CD4-positive, alpha-beta T cell treated with Interleukin-15 for 4 hours (primary cell): ENCODE measurements around the gene RAE1.

Source experiments
- DNase-seq: peaks from one replicate; pipeline ENCODE4 v3.0.0-alpha.2; 2020; ENCODE audit warnings: low spot score

RAE1 gene, protein sequence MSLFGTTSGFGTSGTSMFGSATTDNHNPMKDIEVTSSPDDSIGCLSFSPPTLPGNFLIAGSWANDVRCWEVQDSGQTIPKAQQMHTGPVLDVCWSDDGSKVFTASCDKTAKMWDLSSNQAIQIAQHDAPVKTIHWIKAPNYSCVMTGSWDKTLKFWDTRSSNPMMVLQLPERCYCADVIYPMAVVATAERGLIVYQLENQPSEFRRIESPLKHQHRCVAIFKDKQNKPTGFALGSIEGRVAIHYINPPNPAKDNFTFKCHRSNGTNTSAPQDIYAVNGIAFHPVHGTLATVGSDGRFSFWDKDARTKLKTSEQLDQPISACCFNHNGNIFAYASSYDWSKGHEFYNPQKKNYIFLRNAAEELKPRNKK

DNA sequence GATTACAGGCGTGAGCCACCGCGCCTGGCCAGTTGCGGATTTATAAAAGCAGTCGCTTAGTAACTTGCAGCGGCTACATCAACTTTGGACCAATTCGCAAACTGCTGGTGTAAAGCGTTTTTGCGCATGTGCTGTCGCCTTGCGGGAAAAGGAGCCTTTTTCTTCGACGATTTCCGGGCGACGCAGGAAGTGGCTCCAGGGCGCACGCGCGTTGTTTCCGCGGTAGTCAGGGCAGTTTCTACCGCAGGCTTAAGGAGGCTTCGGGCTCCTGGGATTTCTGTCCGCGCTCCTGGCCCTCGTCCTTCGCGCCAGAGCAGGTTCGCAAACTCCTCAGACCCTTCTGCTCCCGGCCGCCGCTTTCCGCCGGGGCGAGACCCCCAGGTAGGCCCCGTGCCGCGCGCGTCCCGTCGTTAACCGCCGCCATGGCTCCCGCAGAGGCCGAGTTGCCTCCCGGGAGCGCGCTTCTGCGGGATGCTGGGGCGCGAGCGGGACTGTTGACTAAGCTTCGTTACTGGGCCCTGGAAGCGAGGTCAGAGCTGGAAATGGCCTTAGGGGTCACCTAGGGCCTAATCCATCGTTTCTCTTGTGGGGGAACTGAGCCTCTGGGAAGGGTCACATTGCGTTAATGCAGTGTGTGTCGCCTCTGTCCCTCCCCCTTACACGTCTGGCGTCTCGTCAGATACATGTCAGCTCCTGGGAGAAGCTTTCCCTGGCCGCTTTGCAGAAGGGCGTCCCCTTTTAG lies at the start of gene RAE1:
TSS of gene RAE1 (plus strand) at position 214 of the 742 bp plus-strand sequence. CDS start 2,784 bp downstream, outside the sequence.
- peak; percentile 89 for DNase-seq

DNA sequence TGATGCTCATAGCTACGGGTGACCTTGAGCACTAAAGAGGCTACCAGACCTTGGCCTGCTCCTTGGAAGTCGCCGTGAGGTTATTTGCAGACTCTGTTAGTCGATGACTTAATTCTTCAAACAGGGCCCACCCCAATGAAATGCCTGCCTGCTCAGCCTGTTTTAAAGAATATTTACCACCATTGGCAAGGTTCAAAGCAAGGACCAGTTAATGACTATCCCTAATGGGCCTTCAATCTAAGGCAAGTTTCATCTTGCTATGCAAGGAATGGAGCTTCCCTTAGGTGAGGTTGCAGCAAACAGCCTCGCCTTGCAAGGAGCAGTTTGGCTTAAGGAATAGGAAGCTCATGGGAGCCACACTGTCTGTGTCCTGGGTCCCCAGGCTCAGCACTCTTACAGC lies 44.3 kb upstream of the RAE1 start:
- no peak for DNase-seq

DNA sequence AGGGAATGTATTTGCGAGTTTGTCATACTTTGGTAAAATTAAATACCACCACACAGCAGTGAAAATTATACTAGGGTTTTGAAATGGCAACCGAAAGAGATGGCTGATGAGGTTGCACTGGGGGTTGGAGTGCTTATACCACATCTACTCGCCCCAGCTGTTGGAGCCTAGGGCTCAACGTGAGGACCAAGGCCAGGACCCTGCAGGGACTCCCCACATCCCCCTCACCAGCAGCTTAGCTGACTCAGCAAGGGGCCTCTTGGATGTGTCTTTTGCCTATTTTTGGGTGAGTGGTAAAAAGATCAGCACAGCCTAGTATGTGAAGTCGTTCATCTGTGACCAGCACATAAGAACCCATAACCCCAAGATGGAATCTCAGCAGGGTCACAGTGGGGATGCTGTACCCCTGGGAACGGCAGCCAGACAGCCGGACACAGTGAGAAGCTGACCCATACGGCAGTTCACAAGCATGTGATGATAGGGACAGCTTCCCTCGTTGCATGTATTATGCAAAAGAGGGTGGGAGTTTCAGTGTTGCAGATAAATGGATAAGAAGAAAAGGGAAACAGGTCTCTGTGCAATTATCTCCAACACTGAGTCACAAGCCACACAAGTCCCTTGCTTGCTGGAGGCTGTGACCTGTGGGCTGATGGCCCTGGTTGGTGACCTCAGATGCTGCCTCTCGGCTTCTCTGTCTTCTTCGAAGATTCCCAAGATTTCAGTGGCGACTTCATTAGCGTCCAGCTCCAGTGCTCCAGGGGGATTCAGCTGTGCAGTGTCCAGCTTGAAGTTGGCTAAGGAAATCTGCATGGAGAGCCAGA lies 42.4 kb upstream of the RAE1 start:
- DNase-seq: no peak

DNA sequence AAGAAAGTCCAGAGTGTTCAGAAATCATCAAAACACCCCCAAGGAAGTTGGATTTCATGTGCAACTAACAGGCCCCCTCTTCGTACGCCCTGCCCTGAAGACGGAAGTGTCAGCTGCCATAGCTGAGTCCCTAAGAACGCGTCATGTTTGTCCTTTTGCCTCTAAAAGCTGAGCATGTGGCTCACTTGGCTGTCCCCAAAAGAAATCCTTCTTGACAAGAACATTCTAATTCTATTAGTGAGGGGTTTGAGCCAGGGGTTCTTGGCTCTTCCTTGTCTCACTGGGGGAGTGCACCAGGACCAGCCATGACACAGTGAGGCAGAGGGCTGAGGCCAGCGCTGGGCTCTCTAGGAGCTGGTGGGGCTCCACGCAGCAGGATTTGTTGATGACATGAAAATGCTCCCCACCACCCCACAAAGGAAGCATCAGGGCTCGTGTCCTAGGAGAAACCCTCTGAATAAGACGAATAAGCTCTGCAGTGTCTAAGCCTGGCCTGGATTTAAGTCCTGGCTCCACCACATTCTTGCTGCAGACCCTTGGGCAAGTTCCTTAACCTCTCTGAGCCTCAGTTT lies 41.4 kb upstream of the RAE1 start:
- DNase-seq: no peak

DNA sequence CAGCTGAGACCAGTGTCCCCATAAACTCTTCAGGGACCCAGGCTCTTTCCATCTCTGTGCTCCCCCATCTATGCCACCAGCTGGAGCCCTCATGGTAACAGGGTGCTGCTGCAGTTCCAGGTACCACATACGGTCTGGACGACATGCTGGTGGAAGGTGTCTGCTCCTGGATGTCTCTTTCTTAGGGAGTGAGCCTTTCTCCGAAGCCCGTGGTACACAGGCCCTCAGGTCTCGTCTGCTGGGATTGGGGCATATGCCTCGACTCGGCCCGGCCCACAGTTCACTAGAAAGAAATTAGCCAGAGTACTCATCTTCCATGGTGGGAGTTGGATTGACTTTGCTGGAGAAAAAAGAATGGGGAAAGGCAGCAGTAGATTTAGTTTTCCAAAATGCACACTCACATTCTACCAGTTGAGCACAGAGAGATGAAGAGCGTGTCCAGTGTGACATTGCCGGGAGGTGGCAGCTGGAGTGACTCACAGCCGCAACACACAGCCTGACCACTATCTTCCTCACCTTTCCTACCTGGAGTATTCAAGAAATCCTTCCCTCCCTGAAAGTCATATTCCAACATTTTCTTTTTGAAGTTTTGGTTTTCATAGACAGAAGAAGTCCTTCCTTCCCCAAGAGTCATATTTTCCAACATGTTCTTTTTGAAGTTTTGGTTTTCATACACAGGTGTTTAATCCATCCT lies 40.1 kb upstream of the RAE1 start:
- DNase-seq: no peak

DNA sequence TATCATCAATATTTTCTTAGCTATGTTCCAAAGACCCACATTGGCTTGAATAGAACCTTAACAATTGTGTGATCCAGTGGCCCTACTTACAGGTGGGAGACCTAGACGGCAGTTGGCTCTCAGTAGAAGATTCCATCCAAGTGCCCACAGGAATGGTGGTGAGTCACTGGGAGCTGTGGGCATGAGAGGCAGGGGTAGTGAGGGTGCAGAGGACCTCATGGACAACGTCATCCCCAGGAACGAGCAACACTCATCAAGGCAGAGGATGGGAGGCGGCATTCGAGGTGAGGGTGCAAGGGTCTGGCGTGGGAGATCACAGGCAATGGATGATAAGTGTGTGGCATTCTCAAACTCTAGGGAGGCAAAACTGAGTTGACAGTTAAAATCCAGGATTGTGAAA lies 38.9 kb upstream of the RAE1 start:
- no peak for DNase-seq

DNA sequence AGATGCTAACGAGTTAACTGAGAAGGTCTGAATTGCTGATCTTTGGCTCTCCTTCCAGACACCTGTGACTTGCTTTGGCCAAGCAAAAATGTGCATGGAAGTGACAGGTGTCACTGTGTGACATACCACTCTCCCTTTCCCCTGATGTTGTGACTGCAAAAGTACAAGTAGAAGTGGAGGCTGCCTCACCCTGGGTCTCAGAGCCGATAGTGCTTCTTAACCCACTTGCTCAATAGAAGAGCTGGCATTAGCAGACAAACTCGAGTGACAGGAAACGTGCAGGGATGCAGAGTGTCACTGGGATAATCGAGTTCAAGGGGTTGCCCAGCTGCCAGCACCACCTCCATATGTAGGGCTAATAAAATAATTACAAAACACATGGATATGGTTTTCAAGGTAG lies 37.8 kb upstream of the RAE1 start:
- no peak for DNase-seq

DNA sequence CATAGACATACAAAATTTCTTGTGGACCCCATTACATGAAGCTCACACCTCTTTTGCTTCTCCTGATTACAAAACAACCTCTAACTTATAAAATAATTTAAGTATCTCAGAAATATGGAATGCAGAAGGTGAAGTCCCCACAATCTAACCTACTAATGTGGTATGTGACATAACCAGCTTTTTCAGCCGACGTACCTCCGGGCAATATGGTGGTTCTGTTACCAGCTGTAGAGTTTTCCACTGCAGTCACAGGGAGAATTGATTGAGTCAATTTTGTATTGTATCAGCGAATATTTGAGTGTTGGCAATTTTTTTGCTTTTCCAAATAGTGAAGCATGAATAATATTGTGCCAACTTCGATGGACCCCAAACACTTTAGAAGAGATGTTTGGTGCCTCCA lies 37.1 kb upstream of the RAE1 start:
- no peak for DNase-seq

DNA sequence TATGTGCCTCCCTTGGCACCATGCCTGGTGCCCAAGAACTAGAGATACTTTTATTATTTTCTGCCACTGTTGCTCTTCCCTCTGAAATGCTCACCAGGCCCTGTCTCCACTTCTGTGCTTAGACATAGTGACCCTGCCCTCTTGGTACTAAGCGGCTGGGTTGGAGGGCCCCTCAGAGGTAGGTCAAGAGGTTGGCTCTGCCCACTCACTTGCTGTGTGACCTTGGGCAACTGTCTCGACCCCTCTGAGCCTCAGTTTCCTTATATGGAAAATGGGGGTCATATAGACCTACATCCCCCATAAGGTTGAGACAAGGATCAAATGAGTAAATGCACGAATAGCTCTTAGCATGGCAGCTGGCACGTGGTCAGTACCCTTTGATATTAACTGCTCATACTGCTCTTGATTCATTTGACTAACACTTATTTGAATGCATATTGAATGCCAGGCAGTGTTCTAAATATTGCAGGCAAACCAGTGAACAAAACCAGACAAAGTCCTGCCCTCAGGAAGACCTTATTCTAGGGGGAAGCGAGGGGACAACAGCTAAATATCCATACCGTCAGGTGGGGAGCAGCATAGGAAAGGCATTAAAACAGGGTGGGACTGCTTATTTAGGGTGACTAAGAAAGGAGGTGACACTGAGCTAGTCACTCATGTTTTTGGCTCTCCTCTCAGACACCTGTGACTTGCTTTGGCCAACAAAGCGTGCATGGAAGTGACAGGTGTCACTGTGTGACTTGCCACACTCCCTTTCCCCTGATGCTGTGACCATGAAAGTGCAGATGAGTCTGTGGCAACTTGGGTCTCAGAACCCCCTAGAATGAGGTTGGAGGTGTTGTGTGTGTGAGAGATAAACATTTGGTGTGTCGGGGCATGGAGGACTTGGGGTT lies 35.7 kb upstream of the RAE1 start:
- no peak for DNase-seq

DNA sequence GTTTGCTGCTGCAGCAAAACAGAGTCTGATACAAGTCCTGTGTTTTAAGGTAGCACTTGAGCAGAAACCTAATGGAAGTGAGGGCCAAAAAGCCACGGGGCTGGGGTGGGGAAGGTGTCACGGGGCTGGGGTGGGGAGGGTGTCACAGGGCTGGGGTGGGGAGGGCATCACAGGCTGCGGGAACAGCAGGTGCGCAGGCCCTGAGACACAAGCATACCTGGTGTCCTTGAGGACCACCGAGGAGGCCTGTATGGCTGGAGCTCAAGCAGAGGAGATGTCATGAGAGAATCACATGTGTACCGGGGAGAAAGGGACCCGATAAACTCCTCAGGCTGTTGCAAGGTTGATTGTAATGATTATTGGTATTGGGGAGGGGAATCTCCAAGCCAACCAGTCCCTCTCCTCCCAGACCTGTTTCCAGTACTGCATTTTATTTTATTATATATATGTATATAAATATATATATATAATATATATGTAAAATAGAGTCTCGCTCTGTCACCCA lies 35.0 kb upstream of the RAE1 start:
- DNase-seq: no peak

DNA sequence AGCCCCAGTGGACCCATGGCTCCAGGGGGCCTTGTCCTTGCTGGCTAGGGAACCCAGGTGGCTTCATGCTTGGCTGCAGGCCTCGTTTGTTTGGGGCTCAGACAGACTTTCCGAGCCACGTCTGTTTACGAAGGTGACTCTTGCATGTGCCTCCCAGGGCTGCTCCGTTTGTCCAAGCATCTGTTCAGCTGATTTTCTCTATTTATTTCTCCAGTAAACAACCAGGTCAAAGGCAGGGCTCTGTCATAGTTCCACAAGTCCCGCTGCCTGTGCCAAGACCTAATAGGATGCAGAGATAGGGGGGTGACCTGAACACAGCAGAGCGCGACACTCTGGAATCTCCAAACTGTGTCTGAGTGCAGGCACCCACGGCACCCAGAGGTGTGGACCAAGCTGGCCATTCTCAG lies 34.3 kb upstream of the RAE1 start:
- DNase-seq: no peak

DNA sequence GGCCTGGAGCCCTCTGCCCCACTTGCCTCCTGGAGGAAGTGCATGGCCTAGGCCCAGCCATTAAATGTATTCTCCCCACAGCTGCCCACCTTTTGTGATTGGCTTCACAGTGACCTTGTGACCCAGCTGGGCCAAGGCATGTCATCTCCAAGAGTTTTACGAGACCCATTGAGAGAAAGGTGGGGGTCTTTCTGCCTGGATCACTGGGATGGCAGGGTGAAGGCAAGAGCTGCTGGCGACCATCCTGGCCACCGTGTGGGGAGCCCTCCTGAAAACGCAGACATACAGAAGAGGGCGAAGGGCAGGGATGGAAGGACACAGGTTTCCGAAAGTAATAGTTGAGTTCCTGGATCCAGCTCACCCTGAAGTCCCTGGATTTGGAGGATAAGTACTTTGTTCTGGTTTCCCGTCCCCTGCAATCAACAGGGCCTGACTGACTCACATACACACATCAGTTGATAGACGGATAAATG lies 33.7 kb upstream of the RAE1 start:
- DNase-seq: no peak

DNA sequence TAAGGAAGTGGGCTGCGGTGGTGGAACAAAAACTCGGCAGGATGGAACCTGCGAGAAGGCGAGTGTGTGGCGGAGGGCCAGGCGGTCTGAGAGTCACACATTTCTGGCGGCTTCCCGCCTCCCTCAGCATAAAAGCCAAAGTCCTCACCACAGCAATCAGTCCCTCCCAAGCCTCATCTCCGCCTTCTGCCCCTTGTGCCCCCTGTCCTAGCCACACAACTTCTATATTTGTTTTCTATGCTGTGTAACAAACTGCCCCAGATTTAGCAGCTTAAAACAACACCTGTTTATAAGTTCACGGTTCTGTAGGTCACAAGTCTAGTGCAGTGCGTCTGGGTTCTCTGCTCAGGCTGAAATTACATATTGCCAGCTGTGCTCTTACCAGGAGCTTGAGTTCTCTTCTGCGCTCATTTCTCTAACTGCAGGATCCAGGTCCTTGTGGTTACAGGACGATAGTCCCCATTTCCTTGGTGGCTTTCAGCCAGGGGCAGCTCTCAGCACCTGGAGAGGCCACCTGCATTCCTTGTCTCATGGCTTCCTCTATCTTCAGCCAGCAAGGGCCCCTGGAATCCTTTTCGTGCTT lies 33.2 kb upstream of the RAE1 start:
- no peak for DNase-seq

DNA sequence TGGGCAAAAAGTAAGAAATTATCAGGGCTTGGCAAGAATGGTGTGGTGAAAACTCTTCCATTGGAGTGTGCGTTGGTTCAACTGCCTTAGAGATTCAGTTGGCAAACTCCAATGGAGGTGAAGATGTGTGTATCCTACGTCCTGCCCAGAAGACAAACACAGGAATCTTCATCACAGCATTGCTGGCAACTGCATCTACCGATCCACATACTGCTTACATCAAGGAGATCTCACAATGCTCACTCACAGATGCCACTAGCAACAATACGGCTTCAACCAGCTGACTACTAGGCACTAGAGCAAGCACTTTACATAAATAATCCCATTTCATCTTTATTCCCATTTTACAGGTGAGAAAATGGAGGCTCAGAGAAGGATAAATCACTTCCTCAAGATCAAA lies 31.5 kb upstream of the RAE1 start:
- DNase-seq: no peak

DNA sequence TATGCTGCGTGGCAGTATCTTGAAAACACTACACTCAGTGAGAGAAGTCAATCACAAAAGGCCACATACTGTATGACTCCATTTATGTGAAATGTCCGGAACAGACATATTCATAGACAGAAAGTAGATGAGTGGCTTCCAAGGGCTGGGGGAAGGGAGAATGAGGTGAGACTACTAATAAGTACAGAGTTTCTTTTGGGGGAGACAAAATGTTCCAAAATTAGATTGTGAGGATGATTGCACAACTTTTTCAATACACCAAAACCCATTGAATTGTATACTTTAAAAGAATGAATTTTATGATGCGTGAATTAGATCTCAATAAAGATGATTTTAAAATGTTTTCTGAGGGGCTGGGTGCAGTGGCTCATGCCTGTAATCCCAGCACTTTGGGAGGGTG lies 30.7 kb upstream of the RAE1 start:
- DNase-seq: no peak

DNA sequence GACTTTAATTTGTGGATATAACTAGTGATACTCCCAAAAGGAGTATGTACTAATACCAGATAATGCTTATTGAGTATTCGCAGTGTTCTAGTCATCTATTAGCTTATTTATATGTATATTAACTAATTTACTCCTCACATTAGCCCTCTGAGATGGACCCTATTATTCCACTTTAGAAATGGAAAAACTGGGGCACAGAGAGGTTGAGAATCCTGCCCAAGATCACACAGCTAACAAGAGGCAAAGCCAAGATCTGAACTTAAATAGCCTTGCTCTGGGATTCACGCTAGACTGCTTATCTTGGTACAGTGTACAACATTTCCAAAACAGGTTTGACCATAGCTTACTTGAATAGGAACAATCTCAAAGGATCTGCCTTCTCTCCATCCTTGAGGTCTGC lies 29.9 kb upstream of the RAE1 start:
- DNase-seq: no peak

DNA sequence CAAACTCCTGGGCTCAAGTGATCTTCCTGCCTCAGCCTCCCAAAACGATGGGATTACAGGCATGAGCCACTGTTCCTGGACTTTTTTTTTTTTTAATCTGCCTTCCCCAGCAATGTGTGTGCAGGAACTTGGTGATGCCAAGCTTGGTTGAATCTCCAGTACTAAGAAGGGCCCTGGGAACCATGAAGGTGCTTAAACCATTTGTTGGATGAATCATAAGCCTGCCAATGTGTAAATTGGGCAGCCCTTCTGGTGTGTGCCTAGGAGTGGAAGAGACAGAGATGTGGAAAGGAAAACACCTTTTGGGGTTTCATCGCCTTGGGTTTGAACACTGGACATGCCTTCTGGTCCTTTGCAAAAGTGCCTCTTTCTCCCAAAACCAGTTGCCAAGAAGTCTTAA lies 28.6 kb upstream of the RAE1 start:
- DNase-seq: no peak

DNA sequence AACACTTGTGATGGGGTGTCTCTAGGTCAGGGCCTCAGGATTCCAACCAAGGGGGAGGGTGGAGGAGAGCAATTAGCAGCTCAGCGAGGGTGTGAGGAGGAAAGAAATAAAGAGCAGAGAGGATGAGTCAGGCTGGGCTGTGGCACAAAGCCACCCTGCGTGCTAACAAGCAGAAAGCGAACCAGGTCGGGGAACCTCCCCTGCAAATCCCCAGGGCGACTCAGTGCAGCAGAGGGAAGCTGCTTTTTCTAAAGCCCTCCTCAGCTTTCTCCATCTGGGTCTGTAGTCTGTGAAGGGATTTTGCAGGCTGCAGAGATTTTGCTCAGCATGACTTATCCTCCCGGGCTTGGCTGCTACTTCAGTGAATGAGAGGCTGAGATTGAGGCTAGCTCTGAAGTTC lies 28.0 kb upstream of the RAE1 start:
- DNase-seq: no peak

DNA sequence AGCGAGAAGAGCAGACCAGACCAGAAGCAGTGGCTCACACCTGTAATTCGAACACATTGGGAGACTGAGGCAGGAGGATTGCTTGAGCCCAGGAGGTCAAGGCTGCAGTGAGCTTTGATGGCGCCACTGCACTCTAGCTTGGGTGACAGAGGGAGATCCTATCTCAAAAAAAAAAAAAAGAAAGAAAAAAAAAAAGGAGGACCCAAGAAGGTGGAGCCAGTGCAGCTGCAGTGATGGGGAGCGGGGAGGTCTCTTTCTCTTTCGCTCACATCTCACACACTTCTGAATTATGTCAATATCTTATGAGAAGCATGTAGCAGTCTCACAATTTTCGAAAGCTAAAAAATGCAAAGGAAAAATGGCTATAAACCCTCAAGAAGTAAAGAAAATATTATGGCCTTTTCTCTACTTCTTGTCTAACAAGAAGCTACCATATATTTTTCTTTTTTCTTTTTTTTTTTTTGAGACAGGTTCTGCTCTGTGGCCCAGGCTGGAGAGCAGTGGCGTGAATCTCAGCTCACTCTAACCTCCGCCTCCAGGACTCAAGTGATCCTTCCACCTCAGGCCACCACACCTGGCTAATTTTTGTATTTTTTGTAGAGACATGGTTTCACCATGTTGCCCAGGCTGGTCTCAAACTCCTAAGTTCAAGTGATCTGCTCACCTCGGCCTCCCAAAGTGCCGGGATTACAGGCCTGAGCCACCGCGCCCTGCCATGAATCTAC lies 25.3 kb upstream of the RAE1 start:
- DNase-seq: no peak
